Activated naive CD4-positive, alpha-beta T cell treated with anti-CD3 and anti-CD28 coated beads, Interleukin-2, amount 50 U/mL, for 72 hours (primary cell): Measurements from ENCODE around the gene COL15A1. TPM values are rescaled to one million over a fixed set of nuclear protein-coding genes. Genes with fewer than 3 reads are reported as not detected.

Experiments
- ATAC-seq, 2 donors: fragments of 150-1000 bp; cut with Tn5 transposase; 2 replicates each; pipeline ENCODE4 v1.10.0; 2021; ENCODE audit warnings: mild to moderate bottlenecking in 2 of 2, moderate library complexity in 2 of 2
- DNase-seq, 2 donors: peaks; one replicate each; pipeline ENCODE4 v3.0.0; 2021 to 2022; ENCODE audit warnings: low spot score in 2 of 2
- H3K27ac Mint-ChIP-seq, 2 donors: one replicate each; pipeline ENCODE4 v1.8.0; 2022; ENCODE audit warnings: mild to moderate bottlenecking in 2 of 2, mixed read lengths in 2 of 2
- H3K36me3 Mint-ChIP-seq, 2 donors: one replicate each; pipeline ENCODE4 v1.8.0; 2022; ENCODE audit warnings: mixed read lengths in 2 of 2
- H3K9me3 Mint-ChIP-seq, 2 donors: one replicate each; pipeline ENCODE4 v1.8.0; 2022; ENCODE audit warnings: mixed read lengths in 2 of 2
- total RNA-seq, 2 donors: library from RNA; stranded (reverse); gene quantifications; one replicate each; pipeline ENCODE4 v1.2.3, GENCODE V29; 2022

Gene COL15A1
- total RNA-seq, 2 donors from 2014 or later = 0.11 to 0.23 TPM

DNA sequence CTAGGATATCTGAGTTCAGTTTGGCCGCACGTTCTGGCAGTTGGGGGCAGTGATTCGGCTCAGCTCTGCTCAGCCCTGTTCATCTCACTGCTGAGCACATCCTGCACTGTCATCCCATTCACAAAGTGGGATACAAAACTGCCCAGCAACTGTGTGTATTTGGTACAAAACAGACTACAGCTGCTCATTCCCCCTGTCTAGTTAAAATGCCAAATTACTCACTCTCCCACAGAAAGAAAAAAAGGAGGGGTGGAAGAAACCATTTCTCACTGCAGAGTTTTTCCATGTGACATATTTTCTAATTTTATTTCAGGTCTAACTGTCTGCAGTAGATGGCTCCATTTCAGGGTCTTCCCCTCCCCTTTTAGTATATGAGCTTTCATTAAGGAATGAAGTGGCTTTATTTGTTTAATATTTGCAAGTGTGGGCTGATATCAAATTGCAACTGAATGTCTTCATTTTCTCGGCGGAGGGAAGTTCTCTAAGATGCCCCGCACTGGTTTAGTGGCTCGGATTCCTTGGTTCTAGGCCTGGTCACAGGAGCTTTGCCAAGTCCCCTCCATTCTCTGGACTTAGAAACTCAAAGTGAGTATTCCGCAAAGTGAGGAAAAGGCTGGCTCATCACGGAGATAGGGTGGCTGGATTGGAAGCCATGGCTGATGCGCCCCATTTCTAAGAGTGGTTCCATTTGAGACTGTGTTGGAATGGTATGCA lies 14.7 kb downstream of the COL15A1 start:
- no peak for DNase-seq
- no peak for ATAC-seq
- peaks cover 0 to 9% of the 10 kb centered on the region in 2 donors for H3K9me3 Mint-ChIP-seq
- H3K27ac Mint-ChIP-seq = no peak overlapping the region
- peaks cover 0 to 8% of the 10 kb centered on the region in 2 donors for H3K36me3 Mint-ChIP-seq

DNA sequence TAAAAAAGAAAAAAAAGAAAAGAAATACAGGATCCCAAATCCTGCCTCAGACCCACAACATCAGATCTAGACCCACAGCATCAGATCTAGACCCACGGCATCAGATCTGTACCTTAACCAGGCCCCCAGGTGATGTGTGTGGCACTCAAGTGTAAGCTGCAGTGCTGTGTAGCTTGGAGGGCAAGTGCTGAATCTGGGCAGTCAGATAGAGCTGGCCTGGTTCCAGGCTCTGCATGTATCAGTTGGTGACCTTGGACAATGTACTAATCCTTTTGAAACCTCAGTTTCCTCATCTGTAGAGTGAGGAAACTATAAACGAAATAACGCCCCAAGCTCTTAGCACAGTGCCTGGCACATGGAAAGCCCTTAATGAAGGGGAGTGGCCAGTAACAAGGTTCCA lies 16.7 kb downstream of the COL15A1 start:
- DNase-seq (no peak), ATAC-seq (no peak)
- peaks cover 0 to 8% of the 10 kb centered on the region in 2 donors for H3K36me3 Mint-ChIP-seq
- H3K9me3 Mint-ChIP-seq = peaks cover 0 to 5% of the 10 kb centered on the region in 2 donors
- H3K27ac Mint-ChIP-seq = no peak overlapping the region

DNA sequence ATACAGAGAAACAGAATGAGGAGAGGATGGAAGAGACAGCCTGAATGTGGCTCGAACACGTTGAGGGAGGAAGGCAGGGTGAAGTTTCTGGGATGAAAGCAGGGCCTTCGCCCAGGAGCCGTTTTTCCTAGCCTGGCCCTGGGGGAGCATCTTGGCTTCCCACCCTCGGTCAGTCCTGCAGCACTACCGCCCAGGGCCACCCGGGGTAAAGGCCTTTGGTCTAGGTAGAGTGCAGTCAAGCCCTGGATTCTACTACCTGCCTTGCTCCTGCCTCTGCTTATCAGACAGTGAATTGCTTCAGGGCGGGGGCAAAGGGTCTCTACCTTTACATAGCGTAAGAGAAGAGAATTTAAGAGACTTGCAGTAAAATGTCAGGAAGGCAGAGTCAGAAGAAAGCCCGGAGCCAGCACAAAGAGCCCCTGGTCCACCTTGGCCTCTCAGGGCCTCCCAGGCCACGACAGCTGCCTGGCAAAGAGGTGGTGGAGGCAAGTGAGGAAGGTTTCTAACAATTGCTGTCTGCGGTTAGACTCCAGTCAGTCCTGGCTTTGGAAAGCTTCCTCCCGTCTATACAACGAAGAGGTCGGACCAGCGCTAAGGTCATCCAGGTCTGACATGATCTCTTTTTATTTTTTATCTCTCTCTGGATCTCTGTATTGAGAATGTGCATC lies 17.9 kb downstream of the COL15A1 start:
- no peak for DNase-seq
- H3K9me3 Mint-ChIP-seq = peaks cover 0 to 5% of the 10 kb centered on the region in 2 donors
- ATAC-seq = no peak
- no peak overlapping the region for H3K27ac Mint-ChIP-seq
- peaks cover 0 to 8% of the 10 kb centered on the region in 2 donors for H3K36me3 Mint-ChIP-seq

DNA sequence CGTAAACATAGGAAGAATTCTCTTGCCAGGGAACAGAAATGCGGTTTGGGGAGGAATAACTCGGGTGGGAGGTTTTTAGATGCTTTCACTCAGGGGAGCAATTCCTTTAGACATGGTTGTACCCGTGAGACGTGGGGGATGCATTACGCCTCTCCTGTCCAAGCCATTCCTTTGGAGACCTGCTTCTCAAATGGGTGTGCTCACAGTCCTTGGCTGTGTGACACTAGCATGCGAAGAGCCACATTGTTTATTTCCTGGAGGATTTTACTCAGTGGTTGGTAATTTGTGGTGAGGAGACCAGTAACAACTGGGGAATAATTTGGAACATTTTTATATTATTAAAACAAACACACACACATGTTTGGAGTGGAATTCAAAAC lies 18.5 kb downstream of the COL15A1 start:
- DNase-seq (no peak), ATAC-seq (no peak)
- H3K36me3 Mint-ChIP-seq = peaks cover 0 to 8% of the 10 kb centered on the region in 2 donors
- peaks cover 0 to 5% of the 10 kb centered on the region in 2 donors for H3K9me3 Mint-ChIP-seq
- H3K27ac Mint-ChIP-seq = no peak overlapping the region

DNA sequence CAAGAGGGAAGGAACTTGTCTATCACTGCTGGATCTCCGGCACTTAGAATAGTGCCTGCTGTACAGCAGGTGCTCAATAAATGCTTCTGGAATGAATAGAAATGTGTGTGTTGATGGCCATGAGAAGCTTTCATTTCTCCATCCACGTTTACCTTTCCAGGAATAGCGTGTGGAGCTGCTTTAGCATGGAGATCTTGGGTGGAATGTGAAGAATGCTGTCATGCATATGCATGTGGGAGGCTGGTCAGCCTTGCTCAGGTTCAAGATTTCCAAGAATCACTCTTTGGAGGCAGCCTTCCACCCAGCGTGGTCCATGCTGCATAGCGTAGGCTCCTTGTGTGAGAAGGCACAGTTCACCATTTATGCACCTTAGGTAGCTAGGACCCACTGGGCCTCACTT lies 19.2 kb downstream of the COL15A1 start:
- ATAC-seq = no peak
- no peak for DNase-seq
- Mint-ChIP-seq H3K27ac (no peak overlapping the region), H3K36me3 (peaks cover 0 to 5% of the 10 kb centered on the region in 2 donors), H3K9me3 (peaks cover 0 to 4% of the 10 kb centered on the region in 2 donors)

DNA sequence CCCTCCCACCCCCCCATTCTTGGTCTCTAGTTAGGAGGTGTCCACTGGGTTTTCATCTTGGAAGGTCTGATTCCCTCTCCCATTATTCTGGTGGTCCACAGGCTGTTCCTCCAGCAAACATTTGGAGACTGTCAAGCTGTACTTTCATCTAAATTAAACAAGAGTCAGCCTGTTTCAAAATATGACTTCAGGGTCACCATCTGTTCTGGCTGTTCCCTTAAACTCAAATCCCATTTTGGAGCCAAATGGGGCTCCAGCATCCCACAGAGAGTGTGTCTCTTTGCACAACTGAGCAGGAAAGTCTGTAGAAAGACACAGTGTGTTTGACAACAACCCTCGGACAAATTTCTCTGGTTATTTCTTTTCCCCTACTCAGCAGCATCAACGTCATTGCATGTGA lies 20.5 kb downstream of the COL15A1 start:
- no peaks in the 10 kb centered on the region for H3K36me3 Mint-ChIP-seq
- no peak for DNase-seq
- no peak overlapping the region for H3K27ac Mint-ChIP-seq

DNA sequence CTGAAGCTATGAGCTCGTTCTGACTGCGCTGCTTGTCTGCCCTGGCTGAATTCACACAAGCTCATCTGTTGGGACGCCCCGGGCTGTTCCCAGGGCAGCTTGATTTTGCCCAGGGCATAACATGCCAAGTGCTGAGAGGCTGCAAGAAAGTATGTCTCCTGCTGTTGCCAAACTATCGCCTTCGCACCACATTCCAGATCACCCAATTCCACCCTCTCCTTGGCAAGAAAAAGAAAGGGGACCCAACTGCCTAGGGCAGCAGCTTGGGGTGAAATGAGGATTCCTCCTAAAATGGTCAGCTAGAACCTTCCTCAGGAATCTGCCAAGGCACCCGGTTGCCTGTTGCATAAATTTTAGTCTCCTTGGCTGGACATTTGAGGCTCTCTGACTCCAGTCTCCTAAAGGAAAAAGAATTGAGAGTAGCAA lies 21.2 kb downstream of the COL15A1 start:
- DNase-seq = no peak
- Mint-ChIP-seq H3K9me3 (no peaks in the 10 kb centered on the region), H3K36me3 (no peaks in the 10 kb centered on the region), H3K27ac (no peak overlapping the region)
- no peak for ATAC-seq

More for the DNA sequence above, 20.5 kb downstream of the COL15A1 start:
- no peaks in the 10 kb centered on the region for H3K9me3 Mint-ChIP-seq
- ATAC-seq = no peak

DNA sequence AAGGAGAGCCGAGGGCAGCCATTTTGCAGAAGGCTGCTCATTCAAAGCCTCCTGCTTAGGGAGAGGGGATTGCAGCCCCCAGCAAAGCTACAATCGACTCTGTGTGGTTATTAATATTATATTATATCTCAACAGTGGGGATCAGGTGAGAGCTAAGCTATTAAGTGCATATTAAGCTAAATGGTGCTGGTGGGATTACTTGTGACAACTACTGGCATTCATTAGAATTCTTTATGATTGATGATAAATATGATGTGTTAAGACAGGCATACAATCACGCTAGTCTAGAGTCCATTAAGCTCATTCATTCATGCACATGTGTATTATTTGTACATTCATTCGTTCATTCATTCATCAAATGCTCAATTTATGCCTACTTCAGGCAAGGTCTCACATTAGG lies 23.0 kb downstream of the COL15A1 start:
- DNase-seq (no peak), ATAC-seq (no peak)
- no peaks in the 10 kb centered on the region for H3K9me3 Mint-ChIP-seq
- no peak overlapping the region for H3K27ac Mint-ChIP-seq
- no peaks in the 10 kb centered on the region for H3K36me3 Mint-ChIP-seq

DNA sequence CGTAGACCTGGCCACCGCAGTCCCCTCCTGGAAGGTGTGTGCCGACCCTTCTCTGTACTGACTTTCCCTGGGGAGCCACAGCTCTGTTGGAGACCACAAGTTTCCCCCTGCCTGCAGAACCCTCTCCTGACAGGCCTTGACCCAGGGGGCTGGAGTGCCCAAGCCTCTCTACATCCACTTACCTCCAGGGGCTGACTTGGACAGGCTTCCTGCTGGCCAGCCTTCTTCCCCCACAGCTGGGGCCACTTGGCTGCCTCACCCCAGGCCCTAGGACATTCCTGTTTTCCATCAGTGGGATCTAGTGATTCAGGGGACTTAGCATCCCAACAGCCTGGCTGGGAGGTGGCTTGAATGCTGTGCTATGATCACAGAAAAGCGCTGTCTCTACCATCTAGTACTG lies 23.6 kb downstream of the COL15A1 start:
- ATAC-seq (no peak), DNase-seq (no peak)
- no peaks in the 10 kb centered on the region for H3K36me3 Mint-ChIP-seq
- no peaks in the 10 kb centered on the region for H3K9me3 Mint-ChIP-seq
- no peak overlapping the region for H3K27ac Mint-ChIP-seq

DNA sequence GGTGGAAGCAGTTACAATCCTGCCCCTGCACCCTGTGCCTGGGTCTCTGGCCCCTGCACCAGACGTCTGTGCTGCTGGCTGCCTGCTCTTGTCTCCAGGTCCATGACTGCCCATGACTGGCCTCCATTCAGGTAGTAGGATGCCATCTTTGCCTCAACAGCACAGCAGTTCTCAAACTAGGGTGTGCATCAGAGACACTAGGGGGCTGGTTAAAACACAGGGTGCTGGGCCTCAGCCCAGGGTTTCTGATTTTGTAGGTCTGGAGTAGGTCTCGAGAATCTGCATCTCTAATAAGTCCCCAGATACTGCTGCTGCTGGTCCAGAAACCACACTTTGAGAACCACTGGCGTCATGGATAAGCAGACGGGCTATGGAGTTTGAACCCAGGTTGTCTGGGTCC lies 24.0 kb downstream of the COL15A1 start:
- no peak for ATAC-seq
- no peak for DNase-seq
- Mint-ChIP-seq H3K9me3 (no peaks in the 10 kb centered on the region), H3K36me3 (no peaks in the 10 kb centered on the region), H3K27ac (no peak overlapping the region)

DNA sequence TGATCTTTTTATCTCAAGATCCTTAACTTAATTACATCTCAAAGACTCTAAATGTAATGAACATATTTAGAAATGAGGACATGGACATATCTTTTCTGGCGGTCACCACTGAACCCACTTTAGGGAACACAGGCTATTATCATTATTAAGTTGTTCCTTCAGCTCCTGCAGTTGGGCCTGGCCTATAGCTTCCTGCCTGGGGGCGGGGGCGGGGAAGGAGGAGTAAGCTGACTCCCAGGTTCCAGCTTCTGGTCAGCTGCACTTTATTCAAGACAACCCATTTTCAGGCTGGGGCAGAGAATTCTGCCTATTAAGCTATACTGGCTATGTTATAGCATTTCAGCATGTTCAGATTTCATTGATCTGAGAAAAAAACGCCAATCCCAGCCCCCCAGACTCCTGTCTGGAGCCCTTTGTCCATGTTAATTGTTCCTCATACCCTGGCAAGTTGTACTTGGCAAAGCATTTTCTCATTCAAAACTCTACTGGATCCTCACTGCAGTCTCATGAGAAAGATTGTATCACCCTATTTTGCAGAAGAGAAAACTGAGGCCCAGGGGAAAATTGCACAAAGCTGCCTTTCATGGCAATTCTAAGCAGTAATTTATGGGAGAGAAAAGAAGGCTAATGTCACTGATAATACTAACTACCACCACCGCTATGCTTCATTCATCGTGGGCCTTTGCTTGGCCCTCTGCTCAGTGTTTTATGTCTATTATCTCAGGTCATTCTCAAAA lies 25.1 kb downstream of the COL15A1 start:
- no peak overlapping the region for H3K27ac Mint-ChIP-seq
- DNase-seq = no peak
- ATAC-seq = no peak
- H3K9me3 Mint-ChIP-seq = no peaks in the 10 kb centered on the region
- no peaks in the 10 kb centered on the region for H3K36me3 Mint-ChIP-seq

DNA sequence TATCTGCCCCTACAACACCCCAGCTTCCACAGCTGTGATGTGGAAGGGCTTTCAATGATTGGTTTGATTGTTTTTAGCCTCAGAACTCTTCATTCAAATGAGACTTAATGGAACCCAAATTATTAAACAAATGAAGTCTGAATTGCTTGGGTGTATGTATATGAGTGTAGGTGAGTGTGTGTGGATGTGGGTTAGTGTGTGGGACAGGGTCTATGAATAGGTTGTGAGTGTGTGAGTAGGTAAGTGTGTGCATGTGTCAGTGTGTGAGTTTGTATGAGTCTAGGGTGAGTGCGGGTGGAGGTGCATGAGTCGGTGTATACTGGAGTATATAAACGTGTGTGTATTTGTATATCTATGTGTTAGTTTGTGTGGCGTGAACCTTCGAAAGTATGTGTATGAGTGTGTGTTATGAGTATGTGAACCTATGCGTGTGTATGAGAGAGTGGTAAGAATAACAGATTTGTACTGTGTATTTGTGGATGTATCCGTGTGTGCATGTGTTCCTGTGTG lies 26.9 kb downstream of the COL15A1 start:
- DNase-seq (no peak), ATAC-seq (no peak)
- Mint-ChIP-seq H3K9me3 (no peaks in the 10 kb centered on the region), H3K27ac (no peak overlapping the region), H3K36me3 (no peaks in the 10 kb centered on the region)

DNA sequence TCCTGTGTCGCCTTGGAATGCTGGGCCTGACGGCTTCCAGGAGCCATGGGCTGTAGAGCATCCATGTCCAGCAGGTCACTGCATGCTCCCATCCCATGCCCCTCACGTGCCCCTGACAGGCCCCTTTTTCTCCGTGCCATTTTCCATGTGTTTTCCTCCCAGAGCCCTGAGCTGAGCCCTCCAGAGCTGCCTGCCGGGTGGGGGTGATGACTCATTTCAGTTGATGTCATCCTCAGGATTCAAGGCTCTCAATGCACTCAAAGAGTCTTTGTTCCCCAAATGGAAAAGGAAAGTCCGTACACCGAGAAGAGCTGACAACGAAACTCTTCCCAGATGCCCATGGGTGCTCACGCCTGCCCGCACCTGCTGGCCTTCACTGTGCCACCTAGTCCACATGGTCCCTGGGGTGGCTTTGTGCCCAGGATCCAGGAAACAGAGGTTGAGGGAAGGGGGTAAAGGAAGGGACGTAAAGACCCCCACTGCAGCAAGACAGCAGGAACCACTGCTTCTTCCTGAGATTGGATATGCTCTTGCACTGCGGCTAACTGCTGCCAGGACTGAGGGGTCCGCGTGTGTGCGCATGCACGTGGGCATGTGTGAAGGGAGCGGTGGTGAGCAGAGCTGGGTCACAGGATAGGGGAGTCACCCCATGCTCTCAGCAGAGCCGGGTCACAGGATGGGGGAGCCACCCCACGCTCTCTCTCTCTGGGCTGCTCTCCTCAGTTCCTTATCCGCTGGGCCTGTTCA lies 27.6 kb downstream of the COL15A1 start:
- ATAC-seq = no peak
- no peaks in the 10 kb centered on the region for H3K36me3 Mint-ChIP-seq

DNA sequence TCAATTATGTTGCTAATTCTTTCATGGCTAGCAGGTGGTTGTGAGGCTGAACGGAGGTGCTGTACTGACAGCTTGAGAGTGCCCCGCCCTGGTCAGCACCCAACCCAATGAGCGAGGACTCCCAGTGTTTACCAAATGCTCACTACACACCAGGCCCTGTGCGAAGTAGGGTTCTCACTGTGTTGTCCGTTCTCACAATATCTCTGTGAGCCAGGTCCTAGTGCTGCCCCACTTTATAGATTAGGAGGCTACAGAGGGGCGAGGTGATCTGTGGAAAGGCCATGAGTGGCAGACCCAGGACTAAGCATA lies 28.2 kb downstream of the COL15A1 start:
- Mint-ChIP-seq H3K36me3 (no peaks in the 10 kb centered on the region), H3K27ac (no peak overlapping the region), H3K9me3 (no peaks in the 10 kb centered on the region)
- ATAC-seq (no peak), DNase-seq (peak in 1 of 2 donors; percentile 16)

More for the DNA sequence above, 27.6 kb downstream of the COL15A1 start:
- Mint-ChIP-seq H3K27ac (peak overlapping the region in 1 of 2 donors; percentile 16), H3K9me3 (no peaks in the 10 kb centered on the region)
- DNase-seq = peak in 1 of 2 donors; percentile 39

DNA sequence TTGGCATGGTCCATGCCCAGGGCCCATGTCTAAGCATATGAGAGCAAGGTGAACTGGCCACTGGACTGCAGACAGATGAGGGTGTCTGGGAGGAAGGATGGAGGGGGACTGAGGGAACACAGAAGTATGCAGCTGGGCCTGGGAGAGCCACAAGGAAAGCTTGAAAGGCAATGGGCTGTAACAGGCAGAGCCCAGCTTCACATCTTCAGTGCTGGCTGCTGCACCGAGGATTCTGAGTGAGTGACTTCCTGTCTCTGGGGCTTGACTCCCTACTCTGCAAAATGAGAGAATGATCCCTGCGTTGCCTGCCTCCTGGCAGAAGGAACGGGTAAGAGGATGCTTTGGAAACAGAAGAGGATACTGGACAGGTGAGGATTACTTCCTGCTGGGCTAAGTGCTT lies 29.0 kb downstream of the COL15A1 start:
- H3K36me3 Mint-ChIP-seq = no peaks in the 10 kb centered on the region
- H3K27ac Mint-ChIP-seq = no peak overlapping the region
- peak in 1 of 2 donors; percentile 3 for DNase-seq
- no peaks in the 10 kb centered on the region for H3K9me3 Mint-ChIP-seq
- no peak for ATAC-seq

DNA sequence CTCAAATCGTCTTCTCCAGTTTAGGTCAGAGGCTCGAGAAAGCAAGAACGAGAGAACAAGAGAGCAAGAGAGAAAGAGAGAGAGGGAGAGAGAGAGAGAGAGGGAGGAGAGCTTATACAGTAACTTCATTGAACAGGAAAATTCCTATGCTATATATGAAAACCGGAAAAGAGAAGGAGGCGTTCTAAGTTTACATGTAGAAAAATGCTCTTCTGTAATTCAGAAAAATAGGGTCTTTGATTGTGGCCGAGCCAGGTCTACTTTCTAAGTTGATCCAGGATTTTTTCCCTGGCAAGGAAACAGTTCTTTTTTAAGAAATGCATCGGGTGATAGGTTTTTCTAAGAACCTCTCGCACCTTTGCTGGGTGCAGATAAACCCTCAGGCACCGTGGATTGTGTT lies 29.5 kb downstream of the COL15A1 start:
- no peak for DNase-seq
- H3K27ac Mint-ChIP-seq = no peak overlapping the region
- no peak for ATAC-seq
- H3K36me3 Mint-ChIP-seq = no peaks in the 10 kb centered on the region
- H3K9me3 Mint-ChIP-seq = no peaks in the 10 kb centered on the region

DNA sequence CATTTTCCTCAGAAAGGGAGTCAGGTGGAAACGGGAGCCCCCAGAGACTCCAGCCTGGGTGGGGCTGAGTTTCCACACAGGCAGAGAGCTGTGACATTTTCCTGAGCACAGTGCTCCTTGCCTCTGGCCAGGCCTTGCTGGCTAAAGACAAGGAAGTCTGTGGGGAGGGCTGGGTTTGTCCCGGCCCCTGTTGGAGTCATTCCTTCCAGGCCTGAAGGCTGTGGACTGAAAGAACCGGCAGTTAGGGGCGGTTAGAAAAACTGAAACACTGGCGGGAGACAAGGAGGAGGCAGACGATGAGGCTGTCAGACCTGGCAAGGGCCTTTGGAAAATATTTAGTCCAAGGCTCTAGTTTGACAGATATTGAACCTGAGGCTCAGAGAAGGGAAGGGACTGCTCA lies 29.9 kb downstream of the COL15A1 start:
- Mint-ChIP-seq H3K36me3 (no peaks in the 10 kb centered on the region), H3K9me3 (no peaks in the 10 kb centered on the region), H3K27ac (no peak overlapping the region)
- ATAC-seq = no peak
- DNase-seq = peak in 1 of 2 donors; percentile 38
